ENCODE results near the gene CHCHD3.

Gene CHCHD3

GRCh38 chr7:133077394-133077793 lies 4.5 kb downstream of the CHCHD3 start:
- no peak for DNase-seq (ENCODE audit: low spot score)

- DNase-seq (ENCODE audit: low spot score), result no peak
Observed at GRCh38 chr7:133076142-133076541, 5.7 kb downstream of the CHCHD3 start.

- DNase-seq (ENCODE audit: low spot score), result no peak
Observed at GRCh38 chr7:133071506-133071905, 10.4 kb downstream of the CHCHD3 start.

GRCh38 chr7:133070562-133070961 lies 11.3 kb downstream of the CHCHD3 start:
- DNase-seq (ENCODE audit: low spot score), result no peak

DNA sequence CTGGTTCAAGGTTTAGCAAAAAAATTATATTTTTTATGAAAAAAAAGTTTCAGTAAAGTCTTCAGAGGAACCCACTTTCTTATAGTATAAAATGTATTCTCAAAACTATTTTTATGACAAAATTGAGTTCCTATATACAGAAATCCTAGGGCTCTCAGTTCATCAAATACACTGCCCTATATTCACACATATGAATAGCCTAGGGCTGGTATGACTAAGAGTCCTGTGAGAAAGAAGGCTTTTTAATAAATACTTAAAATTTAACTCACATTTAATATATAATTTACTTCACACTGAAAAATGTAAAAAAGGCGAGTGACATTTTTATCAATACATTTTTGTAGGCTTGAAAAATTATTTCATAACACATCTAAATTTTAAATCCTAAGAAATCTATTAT lies 16.6 kb downstream of the CHCHD3 start:
- no peak for DNase-seq (ENCODE audit: low spot score)

GRCh38 chr7:133064082-133064820 lies 17.6 kb downstream of the CHCHD3 start:
- no peak for DNase-seq (ENCODE audit: low spot score)

GRCh38 chr7:133061792-133062191 lies 20.1 kb downstream of the CHCHD3 start:
- no peak for DNase-seq (ENCODE audit: low spot score)

DNA sequence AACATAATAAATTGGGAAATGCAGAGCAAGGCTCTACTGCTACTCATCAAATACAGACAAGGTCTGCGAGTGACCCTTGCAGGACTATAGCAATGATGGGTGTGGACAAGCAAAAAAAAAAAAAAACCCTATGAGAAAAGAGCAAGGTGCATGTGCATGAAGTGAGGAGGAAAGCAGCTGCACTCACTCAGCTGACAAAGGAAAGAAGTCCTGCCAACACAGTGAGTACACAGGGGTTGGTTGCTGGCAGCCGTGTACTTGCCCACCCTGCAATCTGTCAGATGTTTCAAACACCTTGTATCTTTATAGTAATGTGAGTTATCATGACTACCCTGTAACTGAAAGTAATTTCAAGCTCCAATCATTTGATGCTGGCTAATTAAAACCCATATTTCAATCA lies 20.5 kb downstream of the CHCHD3 start:
- DNase-seq (ENCODE audit: low spot score), result no peak

DNA sequence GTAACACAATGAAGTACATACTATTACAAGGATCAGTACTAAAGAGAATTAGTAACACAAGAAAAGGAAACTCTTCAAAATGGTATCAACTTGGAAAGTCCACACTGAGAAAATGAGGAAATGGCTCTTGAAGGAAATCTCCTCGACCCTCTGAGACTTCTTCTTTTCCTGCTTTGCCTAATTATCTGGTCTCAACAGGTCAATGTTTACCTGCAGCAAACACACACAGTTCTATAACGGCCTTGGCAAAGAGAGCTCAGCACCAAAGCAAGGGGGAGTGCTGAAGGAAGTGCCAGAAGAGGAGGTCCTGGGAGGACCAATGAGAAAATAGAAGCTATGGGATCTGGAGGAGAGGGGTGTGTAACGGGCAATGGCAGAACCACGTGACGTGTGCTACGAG lies 21.9 kb downstream of the CHCHD3 start:
- DNase-seq (ENCODE audit: low spot score), result no peak

DNA sequence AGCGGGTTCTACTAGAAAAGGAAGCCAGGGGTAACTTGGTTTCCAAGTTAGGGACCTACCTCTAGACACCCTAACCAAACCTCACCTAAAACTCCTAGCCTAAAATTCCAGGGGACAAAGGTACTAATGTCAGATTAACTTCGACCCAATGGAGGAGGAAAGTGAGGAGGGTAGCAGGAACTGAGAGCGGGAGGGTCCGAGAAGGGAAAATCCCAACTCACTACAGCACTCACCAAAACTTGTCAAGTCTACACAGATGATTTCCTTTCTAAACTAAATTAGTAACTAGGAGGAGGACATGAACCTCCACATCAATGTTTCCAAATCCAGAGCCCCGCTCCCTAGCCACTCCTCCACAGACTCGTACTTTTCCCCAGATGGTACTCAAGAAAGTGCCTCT lies 22.6 kb downstream of the CHCHD3 start:
- no peak for DNase-seq (ENCODE audit: low spot score)

- no peak for DNase-seq (ENCODE audit: low spot score)
Observed at GRCh38 chr7:133056370-133057238, 25.3 kb downstream of the CHCHD3 start.

DNA sequence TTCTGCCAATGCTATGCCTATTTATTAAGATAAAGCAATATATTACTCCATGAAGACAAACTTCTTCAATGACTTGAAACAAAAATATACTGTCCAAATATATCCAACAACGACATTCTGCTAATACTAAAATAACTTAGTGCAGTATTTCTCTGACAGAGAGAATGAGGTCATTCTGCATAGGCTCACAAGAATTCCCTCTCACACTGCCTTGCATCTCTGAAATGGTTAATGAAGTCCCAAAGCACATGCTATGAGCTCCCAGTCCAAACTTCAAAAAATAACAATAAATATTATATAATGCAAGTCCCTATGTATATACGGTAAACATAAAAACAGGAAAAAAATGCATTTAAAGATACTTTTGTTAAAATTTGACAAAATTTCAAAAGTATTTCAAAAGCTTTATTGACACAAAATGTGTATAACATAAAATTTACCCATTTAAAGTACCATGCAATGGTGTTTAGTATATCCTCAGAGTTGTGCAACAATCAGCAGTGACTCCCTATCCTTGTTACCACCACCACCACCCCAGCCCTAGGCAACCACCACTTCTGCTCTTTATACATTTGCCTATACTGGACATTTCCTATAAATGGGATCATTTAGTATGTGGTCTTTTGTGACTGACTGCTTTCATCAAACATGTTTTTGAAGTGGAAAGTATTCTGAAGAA lies 27.6 kb downstream of the CHCHD3 start:
- no peak for DNase-seq (ENCODE audit: low spot score)

- DNase-seq (ENCODE audit: low spot score), result no peak
Observed at GRCh38 chr7:133053321-133053891, 28.5 kb downstream of the CHCHD3 start.

- no peak for DNase-seq (ENCODE audit: low spot score)
Observed at GRCh38 chr7:133052826-133053225, 29.1 kb downstream of the CHCHD3 start.

DNA sequence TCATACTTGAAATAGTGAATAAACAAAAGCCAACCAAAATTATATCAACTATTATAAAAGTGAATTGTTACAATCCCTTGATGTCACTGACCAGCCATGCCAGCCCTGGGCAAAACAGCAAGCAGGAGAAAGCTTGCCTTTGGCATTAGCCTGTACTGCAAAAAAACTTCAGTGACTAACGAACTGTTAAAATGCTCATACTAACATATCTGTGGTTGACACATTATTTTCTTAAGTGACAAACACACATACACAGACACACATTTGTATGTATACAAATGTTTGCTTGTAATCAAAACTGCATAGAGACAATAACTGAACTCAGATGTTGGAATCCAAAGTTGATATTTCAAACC lies 29.5 kb downstream of the CHCHD3 start:
- no peak for DNase-seq (ENCODE audit: low spot score)

GRCh38 chr7:133051719-133052400 lies 30.0 kb downstream of the CHCHD3 start:
- no peak for DNase-seq (ENCODE audit: low spot score)

DNA sequence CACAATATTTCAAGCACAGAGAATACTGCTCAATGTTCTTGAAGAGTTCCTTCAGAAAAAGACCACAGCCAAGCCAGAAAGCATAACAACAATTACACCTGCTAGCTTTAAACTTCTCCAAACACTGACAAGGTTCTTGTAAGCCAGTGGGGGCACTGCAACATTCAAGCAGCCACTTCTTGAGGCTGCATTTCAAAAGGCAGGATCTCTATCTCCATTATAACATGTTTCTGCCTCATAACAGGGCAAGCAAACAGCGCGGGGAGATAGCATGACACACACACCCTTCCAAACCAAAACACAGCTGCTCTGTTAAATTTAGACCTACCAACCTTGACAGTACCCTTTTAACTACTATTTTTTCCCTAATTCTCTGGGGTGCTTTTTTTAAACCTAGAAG lies 30.8 kb downstream of the CHCHD3 start:
- peak; percentile 90 for DNase-seq (ENCODE audit: low spot score)

DNA sequence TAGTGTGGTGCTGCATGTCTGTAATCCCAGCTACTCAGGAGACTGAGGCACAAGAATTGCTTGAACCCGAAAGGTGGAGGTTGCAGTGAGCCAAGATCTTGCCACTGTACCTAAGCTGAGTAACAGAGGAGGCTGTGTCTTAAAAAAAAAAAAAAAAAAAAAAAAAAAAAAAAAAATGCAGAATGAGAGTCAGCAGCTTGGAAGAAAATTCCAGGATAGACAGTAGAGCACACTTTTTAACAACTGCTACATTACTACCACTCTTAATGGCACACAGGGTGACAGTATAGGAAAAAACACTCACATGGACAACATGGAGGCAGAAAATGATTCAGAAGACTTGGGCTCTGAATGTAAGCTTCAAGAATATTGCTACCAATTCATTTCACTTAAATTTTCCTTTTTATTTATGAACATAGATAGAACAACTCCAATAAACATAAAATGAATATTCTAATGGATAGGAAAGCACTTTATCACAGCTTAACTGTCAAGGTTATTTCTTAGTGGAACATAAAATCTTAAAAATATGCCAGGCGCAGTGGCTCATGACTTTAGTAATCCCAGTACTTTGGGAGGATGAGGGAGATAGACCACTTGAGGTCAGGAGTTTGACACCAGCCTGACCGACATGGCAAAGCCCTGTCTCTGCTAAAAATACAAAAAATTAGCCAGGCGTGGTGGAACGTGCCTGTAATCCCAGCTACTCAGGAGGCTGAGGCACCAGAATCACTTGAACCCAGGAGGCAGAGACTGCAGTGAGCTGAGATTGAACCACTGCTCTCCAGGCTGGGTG lies 31.5 kb downstream of the CHCHD3 start:
- no peak for DNase-seq (ENCODE audit: low spot score)

DNA sequence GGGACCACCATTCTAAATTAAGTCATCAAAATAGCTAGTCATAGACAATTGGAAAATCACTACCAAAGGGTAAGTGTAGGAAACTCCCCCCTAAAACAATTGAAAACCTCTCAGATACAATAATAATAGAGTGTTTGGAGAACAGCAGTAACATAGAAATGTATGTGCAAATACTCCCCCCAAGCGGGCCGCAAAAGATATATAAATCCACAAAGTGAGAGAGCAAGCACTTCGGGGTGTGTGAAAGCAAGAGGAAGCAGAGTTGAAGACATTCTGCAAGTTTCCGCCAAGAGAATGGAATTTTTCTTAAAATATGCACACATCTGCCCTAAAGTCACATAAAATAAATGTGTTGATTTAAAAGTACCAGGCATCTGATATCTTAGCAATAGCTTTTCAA lies 33.3 kb downstream of the CHCHD3 start:
- DNase-seq (ENCODE audit: low spot score), result no peak

- no peak for DNase-seq (ENCODE audit: low spot score)
Observed at GRCh38 chr7:133047321-133047720, 34.6 kb downstream of the CHCHD3 start.

Measured in NAMALWA (cell line).